COR-L47 (cell line): ENCODE measurements around the gene ATP5MK.
A peak's percentile ranks its signal among the peaks of the same experiment; 100 is the strongest.
"Not testable (repeated sequence)": the region's sequence is repeated elsewhere in the genome, so short reads cannot be mapped to it uniquely, and the experiment has no call there.

ENCODE experiments used
- DNase-seq: peaks from one replicate; lab custom pipeline; 2025; lab: John Stamatoyannopoulos, UW

ATP5MK gene

DNA sequence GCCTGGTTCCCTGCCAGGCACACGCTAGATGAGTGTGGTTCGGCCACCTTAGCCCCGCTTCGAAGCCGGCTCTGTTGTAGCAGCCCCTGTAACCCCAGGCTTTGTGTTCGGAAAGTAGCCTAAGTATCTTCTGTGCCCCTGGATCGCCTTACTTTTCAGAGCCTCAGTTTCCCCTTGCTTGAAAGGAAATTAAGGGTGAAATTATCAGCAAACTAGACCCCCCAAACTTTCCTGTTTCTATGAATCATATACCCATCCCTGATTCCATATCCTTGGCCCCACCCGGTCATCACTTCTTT lies 463 bp upstream of the ATP5MK start:
- no peak for DNase-seq

DNA sequence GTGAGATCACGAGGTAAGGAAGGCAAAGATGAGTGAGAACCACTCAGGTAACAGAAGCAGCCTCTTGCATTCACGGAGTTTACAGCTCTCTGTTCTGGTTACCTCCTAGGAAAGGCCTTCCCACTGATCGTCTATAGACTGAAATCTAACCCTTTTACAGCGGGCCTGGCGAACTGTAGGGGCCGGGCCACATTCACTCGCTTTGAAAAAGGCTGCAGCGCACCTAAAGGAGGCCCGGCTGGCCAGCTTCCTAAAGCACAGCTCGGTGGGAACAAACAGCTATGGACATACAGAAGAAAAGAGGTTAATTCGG lies 565 bp downstream of the ATP5MK start:
- DNase-seq: no peak

- no peak for DNase-seq
Observed at GRCh38 chr10:103394180-103394579, 2.1 kb downstream of the ATP5MK start.

DNA sequence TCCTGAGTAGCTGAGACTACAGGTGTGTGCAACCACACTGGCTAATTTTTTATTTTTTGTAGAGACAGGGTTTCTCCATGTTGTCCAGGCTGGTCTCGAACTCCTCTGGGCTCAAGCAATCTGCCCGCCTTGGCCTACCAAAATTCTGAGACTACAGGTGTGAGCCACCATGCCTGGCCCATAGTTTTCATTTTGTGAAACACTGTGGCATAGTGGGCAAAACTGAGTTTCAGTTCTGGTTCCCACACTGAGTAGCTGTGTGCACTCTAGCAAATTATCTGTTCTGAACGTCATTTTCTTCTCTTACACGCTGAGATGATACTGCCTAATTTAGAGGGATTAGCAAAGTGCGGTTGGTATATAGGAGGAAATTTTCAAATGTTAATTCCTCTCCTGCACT lies 13.5 kb downstream of the ATP5MK start:
- DNase-seq: no peak

DNA sequence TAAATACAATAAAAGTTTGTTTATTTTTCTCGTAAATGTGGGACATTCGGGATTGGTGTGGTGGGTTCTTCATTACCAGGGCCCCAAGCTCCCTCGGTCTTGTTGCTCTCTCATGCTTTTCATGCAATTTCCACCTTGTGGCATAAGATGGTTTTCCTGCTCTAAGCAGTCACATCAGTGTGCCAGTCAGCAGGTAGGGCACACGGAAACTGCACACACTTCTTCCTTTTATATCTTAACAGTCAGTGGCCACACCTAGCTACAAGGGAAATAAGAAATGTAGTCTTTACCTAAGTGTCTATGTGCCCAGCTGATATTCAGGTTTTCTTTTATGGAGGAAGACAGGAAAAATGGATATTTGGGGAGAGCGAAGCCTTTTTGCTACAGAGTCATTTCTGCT lies 22.0 kb downstream of the ATP5MK start:
- no peak for DNase-seq

DNA sequence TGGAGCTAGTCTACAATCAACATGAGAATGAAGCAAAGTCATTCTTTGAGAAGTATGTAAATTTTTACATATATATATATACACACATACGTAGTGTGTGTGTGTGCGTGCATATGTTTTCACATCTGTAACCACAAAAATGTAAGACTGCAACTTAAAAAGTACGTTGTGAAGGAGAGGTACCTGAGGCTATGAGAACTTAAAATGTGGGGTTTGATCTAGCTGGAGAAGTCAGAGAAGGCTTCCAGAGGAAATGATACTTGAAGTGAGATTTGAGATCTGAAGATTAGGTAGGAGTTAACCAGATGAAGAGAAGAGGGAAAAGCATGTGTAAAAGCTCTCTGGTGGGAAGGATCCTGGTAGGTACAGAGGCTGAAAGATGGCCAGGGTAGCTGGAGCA lies 22.7 kb downstream of the ATP5MK start:
- no peak for DNase-seq

DNA sequence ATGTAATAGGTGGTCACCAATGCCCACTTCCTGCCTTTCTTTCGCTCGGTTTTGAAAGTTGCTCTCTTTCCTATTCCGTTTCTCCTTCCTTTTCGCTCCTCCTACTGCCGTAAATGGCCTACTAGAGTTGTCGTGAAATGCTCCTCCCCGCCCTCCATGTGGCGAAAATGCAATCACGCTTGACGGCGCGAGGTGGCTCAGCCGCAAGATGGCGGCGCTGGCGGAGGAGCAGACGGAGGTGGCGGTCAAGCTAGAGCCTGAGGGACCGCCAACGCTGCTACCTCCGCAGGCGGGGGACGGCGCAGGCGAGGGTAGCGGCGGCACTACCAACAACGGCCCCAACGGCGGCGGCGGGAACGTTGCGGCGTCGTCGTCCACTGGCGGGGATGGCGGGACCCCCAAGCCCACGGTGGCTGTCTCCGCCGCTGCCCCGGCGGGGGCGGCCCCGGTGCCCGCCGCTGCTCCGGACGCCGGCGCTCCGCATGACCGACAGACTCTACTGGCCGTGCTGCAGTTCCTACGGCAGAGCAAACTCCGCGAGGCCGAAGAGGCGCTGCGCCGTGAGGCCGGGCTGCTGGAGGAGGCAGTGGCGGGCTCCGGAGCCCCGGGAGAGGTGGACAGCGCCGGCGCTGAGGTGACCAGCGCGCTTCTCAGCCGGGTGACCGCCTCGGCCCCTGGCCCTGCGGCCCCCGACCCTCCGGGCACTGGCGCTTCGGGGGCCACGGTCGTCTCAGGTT lies 28.3 kb downstream of the ATP5MK start, which contains the start of gene TAF5:
TAF5 (plus strand) TSS at position 195 of the 737 bp plus-strand sequence; CDS start at position 209, 14 bp downstream.
- peak; percentile 78 for DNase-seq

- DNase-seq: no peak
Observed at GRCh38 chr10:103367379-103367781, 28.9 kb downstream of the ATP5MK start.

DNA sequence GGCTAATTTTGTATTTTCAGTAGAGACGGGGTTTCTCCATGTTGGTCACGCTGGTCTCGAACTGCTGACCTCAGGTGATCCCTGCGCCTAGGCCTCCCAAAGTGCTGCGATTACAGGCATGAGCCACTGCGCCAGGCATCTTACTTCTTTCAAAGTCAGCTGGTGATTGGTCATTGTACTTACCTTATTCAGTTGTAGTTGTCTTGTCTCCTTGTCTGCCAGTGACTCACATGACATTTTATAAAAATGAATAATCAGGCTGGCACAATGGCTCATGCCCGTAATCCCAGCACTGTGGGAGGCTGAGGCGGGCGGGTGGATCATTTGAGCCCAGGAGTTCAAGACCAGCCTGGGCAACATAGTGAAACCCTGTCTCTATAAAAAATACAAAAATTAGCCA lies 35.5 kb downstream of the ATP5MK start:
- not testable (repeated sequence) for DNase-seq

GRCh38 chr10:103359493-103359892 lies 36.8 kb downstream of the ATP5MK start:
- DNase-seq: not testable (repeated sequence)

GRCh38 chr10:103355906-103356599 lies 40.2 kb downstream of the ATP5MK start:
- DNase-seq: no peak

GRCh38 chr10:103354567-103354966 lies 41.7 kb downstream of the ATP5MK start:
- not testable (repeated sequence) for DNase-seq

GRCh38 chr10:103353281-103353680 lies 43.0 kb downstream of the ATP5MK start:
- no peak for DNase-seq

GRCh38 chr10:103350517-103351260 lies 45.6 kb downstream of the ATP5MK start, which contains the start of gene PCGF6:
Gene PCGF6, minus strand, starts transcription at chr10:103351140. Its CDS starts 74 bp downstream, at chr10:103351066.
- DNase-seq: peak; percentile 69

DNA sequence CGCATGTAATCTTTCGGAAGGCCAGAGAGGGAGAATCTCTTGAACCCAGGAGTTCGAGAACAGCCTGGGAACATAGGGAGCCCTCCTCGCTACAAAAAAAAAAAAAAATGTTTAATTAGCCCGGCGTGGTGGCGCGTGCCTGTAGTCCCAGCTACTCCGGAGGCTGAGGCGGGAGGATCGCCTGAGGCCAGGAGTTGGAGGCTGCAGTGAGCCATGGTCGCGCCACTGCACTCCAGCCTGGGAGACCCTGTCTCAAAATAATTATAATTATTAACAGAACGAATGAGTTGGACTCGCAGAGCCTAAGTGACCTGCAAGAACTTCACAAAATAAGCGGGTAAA lies 46.1 kb downstream of the ATP5MK start:
- DNase-seq: no peak
